GM18499 (cell line): ENCODE measurements around the gene SLC1A1.
"Not testable (repeated sequence)": the region's sequence is repeated elsewhere in the genome, so short reads cannot be mapped to it uniquely, and the experiment has no call there.

Source experiments
- ATAC-seq: cut with Tn5 transposase; IDR thresholded peaks from one replicate; pipeline ENCODE4 v1.9.1; 2021; ENCODE audit warnings: moderate number of reproducible peaks; ENCODE audit not compliant: insufficient read depth, unreplicated experiment

SLC1A1 gene

DNA sequence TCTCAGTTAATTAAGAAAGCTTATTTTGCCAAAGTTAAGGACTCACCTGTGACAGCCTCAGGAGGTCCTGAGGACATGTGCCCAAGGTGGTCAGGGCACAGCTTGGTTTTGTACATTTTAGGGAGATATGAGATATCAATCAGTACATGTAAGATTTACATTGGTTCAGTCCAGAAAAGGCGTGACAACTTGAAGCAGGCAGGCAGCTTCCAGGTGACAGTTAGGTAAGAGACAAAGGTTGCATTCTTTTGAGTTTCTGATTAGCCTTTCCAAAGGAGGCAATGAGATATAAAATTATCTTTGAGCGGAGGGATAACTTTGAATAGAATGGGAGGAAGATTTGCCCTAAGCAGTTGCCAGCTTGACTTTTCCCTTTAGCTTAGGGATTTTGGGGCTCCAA is 47.8 kb downstream of the SLC1A1 start:
- no peak for ATAC-seq

DNA sequence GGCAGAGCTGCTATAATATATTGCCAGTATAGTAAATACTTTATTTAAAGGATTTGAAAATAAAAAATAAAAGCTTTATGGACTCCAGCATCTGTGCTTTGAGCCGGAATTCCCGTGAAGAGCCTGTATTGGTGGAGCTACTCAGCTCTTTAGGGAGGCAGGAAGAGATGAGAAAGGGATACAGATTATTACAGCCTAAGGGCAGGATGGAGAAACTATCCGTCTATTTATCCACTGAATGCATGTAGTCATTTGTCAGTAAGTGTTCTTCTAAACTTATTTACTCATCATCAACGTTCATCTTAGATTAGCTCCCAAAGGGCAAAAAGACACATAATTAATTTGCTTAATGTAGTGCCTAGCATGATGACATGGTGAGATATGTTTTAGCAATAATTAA is 48.4 kb downstream of the SLC1A1 start:
- no peak for ATAC-seq

DNA sequence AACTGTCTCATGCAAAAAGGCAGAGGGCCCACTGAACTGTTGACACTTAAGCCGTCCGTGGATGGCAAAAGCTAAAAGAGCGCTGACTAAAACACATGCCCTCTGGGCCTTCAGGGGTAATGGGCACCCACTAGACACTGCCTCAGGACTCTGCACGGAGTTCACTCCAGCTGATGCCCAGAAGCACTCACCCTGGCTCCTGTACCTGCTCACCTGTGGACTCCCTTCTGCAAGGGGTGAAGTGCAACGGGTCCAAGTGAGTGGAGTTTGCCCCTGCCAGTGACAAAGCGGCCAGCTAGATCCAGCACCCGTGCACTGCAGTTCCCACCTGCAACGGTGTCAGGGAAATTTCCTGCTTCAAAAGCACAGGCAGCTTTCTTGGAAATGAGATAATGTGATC is 50.2 kb downstream of the SLC1A1 start:
- ATAC-seq, result no peak

DNA sequence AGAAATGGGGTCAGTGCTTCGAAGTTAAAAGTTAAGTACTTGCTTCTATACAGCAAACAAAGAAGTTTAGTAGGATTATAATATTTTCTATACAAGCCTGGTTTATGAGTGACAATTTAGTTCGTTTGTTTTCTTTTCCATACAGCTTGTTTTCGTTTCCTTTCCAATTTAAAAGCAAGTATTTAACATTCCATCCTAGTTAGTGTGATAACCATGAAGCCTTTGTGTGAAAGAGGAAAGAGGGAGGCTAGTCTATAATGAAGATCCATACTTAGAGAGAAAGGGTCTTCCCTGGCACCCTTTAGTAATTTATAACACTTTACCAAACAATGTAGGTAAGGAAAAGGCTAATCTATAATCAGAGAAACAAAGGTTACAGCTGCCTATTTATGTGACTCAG is 51.0 kb downstream of the SLC1A1 start:
- no peak for ATAC-seq

DNA sequence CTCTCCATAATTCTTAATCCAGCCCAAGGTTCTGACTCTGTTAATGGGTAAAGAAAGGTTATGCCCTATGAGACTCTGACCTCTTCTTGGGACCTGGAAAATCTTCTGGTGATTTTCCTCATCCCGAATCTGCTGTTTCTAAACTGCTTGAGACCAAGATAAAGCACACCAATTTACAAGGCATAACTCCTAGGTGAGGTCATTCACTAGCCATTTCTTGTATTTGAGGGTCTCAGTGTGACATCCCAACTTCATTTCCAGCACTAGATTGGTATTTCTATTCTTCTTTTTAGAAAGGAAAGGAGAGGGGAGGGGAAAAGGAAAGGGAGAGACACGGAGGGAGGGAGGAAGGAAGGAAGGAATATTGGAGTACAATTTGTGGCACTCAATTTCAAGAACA is 51.6 kb downstream of the SLC1A1 start:
- ATAC-seq, result no peak

DNA sequence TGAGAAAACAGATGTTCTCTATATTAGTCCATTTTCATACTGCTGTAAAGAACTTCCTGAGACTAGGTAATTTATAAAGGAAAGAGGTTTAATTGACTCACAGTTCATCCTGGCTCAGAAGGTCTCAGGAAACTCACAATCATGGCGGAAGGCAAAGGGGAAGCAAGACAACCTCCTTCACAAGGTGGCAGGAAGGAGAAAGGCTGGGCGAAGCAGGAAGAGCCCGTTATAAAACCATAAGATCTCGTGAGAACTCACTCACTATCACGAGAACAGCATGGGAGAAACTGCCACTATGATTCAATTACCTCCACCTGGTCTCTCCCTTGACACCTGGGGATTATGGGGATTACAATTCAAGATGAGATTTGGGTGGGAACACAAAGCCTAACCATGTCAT is 54.4 kb downstream of the SLC1A1 start:
- ATAC-seq, result not testable (repeated sequence)

DNA sequence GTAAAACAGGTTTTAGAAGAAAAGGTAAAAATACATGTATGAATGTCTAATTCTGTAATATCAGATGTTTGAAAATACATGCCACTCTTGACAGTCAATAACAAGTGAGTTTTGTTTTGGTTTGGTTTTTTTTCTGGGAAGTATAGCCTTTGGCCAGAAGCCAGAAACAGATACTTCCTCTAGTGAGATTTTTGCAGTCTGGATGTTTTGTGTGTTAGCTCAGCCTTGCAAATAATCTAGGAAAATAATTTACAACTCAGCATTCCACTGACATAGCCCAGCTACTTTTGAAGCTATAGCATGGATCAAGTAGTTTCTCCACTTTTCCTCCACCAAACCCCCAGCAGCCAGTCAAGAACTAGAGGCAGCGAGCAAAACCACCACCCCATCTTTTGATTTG is 56.7 kb downstream of the SLC1A1 start:
- ATAC-seq, result no peak

DNA sequence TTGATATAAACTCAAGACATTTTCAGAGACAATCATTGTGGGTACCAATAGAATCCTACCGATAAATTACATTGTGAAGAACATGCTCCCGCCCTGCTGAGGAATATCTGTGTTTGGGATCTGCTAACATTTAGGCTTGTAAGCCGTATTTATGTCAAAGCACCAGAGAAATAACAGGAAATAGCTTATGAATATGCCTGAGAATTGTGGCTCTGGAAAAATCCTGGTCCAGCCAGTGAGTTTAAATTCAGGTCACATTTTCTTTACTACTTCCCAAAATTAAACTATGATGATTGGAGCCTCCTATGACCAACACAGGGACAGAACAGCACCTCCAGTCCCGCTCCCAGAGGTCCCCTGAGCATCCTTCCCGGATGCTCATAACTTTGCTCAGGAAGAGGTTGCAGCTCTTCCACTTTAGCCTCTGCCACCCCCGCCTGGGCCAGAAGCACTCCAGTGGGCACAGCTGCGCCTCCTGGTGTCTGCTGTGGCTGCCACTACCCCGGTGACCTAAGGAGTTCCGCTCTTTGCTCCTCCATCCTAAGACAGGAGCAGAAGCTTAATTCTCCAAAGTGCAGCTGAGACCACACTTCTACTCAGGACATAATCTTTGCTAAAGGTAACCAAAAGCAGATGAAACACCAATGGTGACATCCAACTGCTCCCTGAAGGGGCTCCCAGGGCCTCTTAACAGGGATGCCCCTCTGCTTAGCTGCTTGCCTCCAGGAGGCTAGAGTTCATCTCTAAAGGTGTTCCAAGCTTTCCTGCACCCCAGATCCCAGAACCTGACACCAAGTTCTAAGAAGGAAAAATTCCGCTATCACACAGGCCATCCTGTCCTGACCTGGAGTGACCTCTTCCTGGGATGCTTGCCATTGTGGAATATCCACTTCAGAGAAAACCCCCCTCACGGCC is 58.8 kb downstream of the SLC1A1 start:
- ATAC-seq, result no peak

DNA sequence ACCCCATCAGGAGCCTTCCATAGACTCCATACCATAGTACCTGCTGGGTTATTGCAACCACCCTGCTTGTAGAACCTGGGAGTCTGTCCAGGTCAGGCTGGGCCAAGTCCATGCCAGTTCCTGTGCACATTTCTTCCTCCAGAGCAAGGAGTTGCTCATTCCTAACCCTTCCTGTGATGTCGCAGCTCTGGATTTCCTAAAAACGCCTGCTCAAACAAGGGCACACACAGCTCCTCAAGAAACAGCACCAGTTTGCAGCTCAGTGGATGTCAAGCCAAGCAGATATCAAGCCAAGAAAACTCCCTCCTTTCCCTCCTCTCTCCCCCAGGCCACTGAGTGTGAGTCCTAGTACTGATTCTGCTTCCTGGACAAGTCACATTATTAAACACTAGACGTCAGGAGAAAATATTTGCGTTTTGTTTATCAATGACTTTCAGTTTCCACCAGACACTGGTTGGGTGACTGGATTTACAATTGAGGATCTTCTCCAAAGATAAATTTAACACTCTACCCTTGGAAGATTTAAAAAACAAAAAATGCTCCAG is 59.6 kb downstream of the SLC1A1 start:
- no peak for ATAC-seq

DNA sequence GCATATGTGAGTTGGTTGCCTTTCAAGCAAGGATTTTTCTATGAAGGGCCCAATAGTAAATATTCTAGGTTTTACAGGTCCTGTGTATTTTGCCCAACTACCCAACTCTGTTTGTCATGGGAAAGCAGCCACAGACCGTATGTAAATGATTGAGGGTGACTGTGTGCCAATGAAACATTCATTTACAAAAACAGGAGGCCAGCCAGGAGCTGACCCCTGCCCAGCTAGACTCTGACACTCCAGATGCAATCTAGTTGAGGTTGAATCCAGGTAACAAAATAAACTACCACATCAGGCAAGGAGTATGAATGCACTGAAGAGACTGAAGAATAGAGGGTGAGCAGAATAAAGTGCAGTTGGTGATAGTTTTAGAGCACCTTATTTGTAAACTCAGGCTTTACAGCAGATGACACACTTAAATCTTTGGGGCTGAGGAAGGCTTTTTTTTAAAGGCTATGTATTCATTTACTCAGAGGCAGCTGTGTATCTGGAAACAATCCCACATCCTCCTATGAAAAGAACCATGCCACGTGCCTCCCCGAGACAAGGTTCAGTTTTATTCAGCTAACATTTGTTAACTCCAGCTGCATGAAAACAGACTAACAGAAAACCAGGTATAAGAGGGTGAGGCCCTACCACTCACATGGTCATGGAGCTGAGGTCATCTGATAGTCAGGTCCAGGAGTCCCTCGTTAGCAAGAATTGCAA is 60.7 kb downstream of the SLC1A1 start:
- no peak for ATAC-seq

DNA sequence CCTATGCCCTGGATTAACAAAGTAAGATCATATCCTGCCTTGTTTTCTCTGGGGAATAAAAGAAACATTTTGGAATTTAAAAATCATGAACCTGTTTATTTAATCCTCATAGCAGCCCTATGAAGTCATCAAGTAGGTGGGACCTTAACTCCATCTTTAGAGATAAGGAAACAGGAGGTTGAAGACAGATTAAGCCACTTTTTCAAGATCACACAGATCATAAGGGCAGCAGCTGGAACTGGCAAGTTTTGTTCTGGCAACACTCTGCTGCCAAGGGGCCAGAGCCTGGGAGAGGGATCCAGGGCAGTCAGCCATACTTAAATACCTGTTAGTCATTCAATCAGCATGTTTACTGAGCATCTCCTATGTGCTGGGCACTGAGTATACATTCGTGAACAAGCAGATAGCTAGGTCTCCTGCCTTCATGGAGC is 63.7 kb downstream of the SLC1A1 start:
- no peak for ATAC-seq

DNA sequence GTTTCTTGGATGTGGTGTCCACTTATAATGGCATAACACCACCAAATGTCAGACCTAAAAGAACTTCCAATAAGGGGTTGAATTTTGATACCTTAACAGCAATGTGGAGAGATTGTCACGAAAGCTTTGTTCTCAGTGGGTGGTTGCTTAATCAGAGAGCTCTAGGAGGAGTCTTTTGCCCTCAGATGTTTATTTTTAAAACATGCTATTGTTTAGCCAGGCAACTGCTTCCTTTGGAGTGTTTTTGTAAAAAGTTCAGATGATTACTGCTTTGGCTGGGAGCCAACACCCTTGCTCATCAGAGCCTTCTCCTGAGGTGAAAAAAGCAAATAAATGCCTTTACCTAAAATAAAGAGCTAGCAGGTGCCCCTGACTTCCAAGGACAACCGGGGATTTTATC is 65.0 kb downstream of the SLC1A1 start:
- no peak for ATAC-seq

DNA sequence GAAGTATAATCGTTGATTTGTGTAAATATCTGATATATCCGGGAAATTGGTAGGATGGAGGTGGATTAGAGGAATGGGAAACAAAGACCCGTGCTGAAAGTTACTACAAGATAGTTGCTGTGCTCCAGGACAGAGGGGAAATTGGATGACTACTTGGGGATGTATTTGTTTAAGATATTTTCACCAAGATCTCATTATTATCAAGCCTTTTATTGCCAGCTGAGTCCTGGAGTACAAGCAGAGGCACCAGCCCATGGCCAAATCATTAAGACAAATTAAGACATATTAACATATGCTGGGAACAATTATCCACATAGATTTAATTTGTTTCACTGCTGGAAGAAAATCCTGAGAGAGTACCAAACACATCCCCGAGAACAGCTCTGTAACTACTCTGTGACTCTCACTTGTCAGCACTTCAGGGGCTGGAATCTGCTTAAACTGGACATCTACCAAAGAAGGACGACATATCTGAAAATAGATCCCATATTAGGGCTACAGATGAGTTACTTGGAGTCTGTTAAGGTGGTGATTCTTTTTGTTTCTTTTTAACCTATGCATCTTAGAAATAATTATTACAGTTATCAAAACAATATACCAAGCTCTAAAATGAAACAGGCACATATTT is 68.2 kb downstream of the SLC1A1 start:
- ATAC-seq, result no peak

DNA sequence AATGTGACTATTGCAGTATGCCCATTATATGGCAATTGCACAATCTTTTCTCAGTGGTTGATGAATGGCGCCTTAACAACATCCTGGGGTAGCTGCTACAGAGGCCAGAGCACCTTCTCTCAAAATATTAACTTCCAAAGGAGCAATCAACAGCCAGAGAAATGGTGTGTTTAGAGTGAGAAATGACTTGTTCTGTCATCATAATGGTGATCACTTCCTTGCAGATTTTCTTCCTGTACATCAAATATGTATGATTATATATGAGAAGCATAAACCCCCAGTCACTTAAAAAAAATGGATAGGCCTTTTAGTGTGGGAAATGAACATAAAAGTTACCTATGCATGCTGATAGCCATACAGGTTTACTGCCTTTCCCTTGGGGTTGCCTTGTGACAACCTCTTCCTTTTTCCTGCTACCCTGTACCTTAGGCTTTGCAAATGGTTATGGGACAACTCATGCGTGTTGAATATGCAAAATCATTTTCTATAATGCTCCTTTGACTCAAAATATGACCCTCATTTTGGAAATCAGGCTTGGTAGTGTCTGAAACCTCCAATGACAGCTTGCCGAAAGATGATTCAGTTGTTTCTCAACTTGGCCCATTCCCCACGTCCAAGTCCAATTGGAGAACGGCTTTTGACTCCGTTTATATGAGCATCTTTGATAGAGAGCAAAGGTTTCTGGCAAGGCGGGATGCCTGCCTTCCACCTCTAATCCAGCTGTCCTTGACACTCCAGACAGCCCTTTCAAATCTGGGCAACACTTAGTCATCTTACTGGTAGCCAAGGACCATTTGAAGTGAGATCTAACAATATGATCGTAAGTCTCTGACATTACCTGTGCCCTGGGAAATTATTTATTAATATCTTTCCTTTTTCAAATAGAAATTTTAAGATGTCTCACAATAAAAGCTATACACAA is 69.3 kb downstream of the SLC1A1 start:
- ATAC-seq, result peak; percentile 87

DNA sequence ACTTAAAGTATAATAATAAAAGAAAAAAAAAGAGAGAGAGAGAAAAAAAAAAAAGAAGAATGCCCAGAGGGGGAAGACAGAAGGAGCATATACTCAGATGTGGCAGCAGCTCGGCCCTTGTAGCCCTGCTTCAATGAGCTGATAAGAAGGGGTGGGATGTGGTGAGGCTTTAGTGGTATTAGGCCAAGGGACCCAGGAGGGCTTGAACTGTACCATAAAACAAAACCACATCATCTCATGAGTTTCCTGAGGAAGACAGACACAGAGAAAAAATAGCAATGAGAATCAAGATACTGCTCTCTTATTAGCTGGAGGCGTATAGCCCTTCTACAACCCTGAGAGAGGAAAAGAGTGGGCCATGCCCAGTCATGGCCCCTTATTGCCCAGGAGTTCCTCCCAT is 72.8 kb downstream of the SLC1A1 start:
- ATAC-seq, result no peak

DNA sequence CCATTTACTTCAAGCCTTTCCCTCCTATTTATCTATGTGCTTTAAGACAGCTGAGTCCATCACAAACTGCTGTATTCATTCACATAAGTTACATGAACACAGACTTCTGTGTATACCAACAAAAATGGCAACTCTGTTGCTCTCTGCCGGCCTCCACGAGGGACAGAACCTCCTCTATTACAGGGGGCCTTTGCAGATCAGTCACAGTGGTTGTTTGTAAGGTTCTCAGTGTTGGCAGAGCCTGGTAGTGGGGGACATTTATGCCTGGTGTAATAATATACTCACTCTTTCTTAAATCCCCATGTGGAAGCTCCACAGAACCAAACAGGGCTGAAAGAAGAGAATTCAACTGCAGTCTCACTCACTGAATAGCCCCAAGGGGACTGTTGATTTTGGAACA is 76.5 kb downstream of the SLC1A1 start:
- no peak for ATAC-seq

DNA sequence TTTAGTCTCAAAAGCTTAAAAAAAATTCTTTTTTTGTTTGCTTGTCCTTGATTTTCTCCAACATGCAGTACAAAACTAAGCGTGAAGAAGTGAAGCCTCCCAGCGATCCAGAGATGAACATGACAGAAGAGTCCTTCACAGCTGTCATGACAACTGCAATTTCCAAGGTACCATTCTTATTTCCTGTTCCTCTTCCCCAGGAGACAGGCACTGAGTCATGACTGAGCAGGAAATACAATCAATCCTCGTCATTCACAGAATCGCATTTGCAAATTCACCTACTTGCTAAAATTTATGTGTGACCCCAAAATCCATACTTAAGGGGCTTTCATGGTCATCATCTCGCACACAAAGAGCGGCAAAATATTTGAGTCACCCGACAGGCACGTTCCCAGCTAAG is 77.3 kb downstream of the SLC1A1 start:
- no peak for ATAC-seq

DNA sequence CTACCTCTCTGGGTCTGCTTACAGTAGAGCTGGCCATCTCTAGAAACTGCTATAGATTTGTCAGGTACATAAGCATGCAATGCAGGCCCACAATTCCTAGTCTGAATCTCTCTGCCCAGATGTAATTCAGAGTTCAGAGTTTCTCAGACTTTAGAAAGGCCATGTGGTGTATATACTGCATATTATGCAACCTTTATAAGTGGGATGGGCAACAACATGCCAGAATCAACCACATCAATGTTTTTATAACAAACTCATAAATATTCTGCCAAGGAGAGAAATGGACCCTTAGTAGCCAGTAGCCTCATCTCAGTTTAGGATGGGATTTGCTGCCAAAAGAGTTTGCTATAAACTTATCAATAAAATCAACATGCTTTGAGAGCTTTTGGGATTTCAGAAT is 78.8 kb downstream of the SLC1A1 start:
- no peak for ATAC-seq

DNA sequence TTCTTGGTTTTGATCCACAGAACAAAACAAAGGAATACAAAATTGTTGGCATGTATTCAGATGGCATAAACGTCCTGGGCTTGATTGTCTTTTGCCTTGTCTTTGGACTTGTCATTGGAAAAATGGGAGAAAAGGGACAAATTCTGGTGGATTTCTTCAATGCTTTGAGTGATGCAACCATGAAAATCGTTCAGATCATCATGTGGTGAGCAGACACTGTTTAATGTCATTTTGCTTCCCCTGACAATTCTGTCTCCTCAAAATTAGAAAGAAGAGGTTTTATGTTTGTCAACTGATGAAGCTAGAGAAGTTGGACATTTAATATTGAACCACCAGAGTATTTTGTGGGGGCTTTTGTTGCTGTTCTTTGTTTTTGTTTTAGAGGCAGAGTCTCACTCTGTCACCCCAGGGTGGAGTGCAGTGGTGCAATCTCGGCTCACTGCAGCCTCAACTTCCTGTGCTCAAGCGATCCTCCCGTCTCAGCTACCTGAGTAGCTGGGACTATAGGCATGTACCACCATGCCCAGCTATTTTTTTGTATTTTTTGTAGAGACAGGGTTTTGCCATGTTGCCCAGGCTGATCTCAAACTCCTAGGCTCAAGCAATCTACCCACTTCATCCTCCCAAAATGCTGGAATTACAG is 82.0 kb downstream of the SLC1A1 start:
- no peak for ATAC-seq
